ENCODE results near the gene ARMC9. TPM values are rescaled to one million over a fixed set of nuclear protein-coding genes. Genes with fewer than 3 reads are reported as not detected.
A peak's percentile ranks its signal among the peaks of the same experiment; 100 is the strongest.

Gene ARMC9
- total RNA-seq (2014; rRNA removed; shearing (Covaris generic); ENCODE audit: low replicate concordance): 15.2 and 51.5 TPM in 2 replicates

GRCh38 chr2:231198291-231199173, at the start of gene ARMC9:
Gene ARMC9, plus strand, starts transcription at chr2:231198631. Its CDS starts 7,608 bp downstream, at chr2:231206239.
- no peaks in the 10 kb centered on the region for H3K36me3 ChIP-seq
- no peaks in the 10 kb centered on the region for H3K27me3 ChIP-seq
- peak within 1 kb of the TSS; percentile 91 for H3K4me3 ChIP-seq
- peak; percentile 70 for DNase-seq
- no peaks in the 10 kb centered on the region for H3K9me3 ChIP-seq

- no peaks in the 10 kb centered on the region for H3K27me3 ChIP-seq
- no peaks in the 10 kb centered on the region for H3K9me3 ChIP-seq
- no peak overlapping the region for H3K4me3 ChIP-seq
- H3K36me3 ChIP-seq: peaks cover 62% of the 10 kb centered on the region
- no peak for DNase-seq
Measured at GRCh38 chr2:231152800-231153557, 45.5 kb upstream of the ARMC9 start.

GRCh38 chr2:231159306-231159705, 39.1 kb upstream of the ARMC9 start:
- DNase-seq: no peak
- Histone ChIP-seq H3K27me3 (no peaks in the 10 kb centered on the region), H3K9me3 (no peaks in the 10 kb centered on the region), H3K36me3 (peaks cover 57% of the 10 kb centered on the region), H3K4me3 (no peak overlapping the region)

GRCh38 chr2:231160701-231161100, 37.7 kb upstream of the ARMC9 start:
- no peaks in the 10 kb centered on the region for H3K27me3 ChIP-seq
- H3K9me3 ChIP-seq: no peaks in the 10 kb centered on the region
- H3K4me3 ChIP-seq: no peak overlapping the region
- no peak for DNase-seq
- peaks cover 59% of the 10 kb centered on the region for H3K36me3 ChIP-seq

GRCh38 chr2:231161252-231161839, 37.1 kb upstream of the ARMC9 start:
- Histone ChIP-seq H3K27me3 (no peaks in the 10 kb centered on the region), H3K4me3 (no peak overlapping the region), H3K36me3 (peaks cover 60% of the 10 kb centered on the region), H3K9me3 (no peaks in the 10 kb centered on the region)
- no peak for DNase-seq

GRCh38 chr2:231161877-231162329, 36.5 kb upstream of the ARMC9 start:
- no peaks in the 10 kb centered on the region for H3K27me3 ChIP-seq
- peaks cover 63% of the 10 kb centered on the region for H3K36me3 ChIP-seq
- H3K4me3 ChIP-seq: no peak overlapping the region
- H3K9me3 ChIP-seq: no peaks in the 10 kb centered on the region
- DNase-seq: peak; percentile 30

GRCh38 chr2:231163011-231163410, 35.4 kb upstream of the ARMC9 start:
- Histone ChIP-seq H3K27me3 (no peaks in the 10 kb centered on the region), H3K36me3 (peaks cover 74% of the 10 kb centered on the region), H3K9me3 (no peaks in the 10 kb centered on the region), H3K4me3 (no peak overlapping the region)
- no peak for DNase-seq

GRCh38 chr2:231163414-231164095, 34.9 kb upstream of the ARMC9 start:
- H3K4me3 ChIP-seq: no peak overlapping the region
- H3K9me3 ChIP-seq: no peaks in the 10 kb centered on the region
- no peaks in the 10 kb centered on the region for H3K27me3 ChIP-seq
- DNase-seq: no peak
- H3K36me3 ChIP-seq: peaks cover 71% of the 10 kb centered on the region

- H3K4me3 ChIP-seq: no peak overlapping the region
- DNase-seq: no peak
- H3K36me3 ChIP-seq: peaks cover 88% of the 10 kb centered on the region
- no peaks in the 10 kb centered on the region for H3K9me3 ChIP-seq
- no peaks in the 10 kb centered on the region for H3K27me3 ChIP-seq
Measured at GRCh38 chr2:231167745-231168459, 30.5 kb upstream of the ARMC9 start.

GRCh38 chr2:231168460-231169139, 29.8 kb upstream of the ARMC9 start:
- H3K4me3 ChIP-seq: no peak overlapping the region
- no peaks in the 10 kb centered on the region for H3K9me3 ChIP-seq
- peaks cover 84% of the 10 kb centered on the region for H3K36me3 ChIP-seq
- no peaks in the 10 kb centered on the region for H3K27me3 ChIP-seq
- DNase-seq: no peak

- no peaks in the 10 kb centered on the region for H3K27me3 ChIP-seq
- no peaks in the 10 kb centered on the region for H3K9me3 ChIP-seq
- H3K4me3 ChIP-seq: no peak overlapping the region
- DNase-seq: no peak
- H3K36me3 ChIP-seq: peaks cover 84% of the 10 kb centered on the region
Measured at GRCh38 chr2:231169488-231169887, 28.9 kb upstream of the ARMC9 start.

GRCh38 chr2:231170055-231170454, 28.4 kb upstream of the ARMC9 start:
- no peak for DNase-seq
- Histone ChIP-seq H3K9me3 (no peaks in the 10 kb centered on the region), H3K27me3 (no peaks in the 10 kb centered on the region), H3K36me3 (peaks cover 87% of the 10 kb centered on the region), H3K4me3 (no peak overlapping the region)

- Histone ChIP-seq H3K27me3 (no peaks in the 10 kb centered on the region), H3K4me3 (no peak overlapping the region), H3K36me3 (peaks cover 78% of the 10 kb centered on the region), H3K9me3 (no peaks in the 10 kb centered on the region)
- no peak for DNase-seq
Measured at GRCh38 chr2:231172025-231172424, 26.4 kb upstream of the ARMC9 start.

GRCh38 chr2:231174211-231174651, 24.2 kb upstream of the ARMC9 start:
- Histone ChIP-seq H3K36me3 (peaks cover 60% of the 10 kb centered on the region), H3K9me3 (no peaks in the 10 kb centered on the region), H3K27me3 (no peaks in the 10 kb centered on the region), H3K4me3 (no peak overlapping the region)
- no peak for DNase-seq

- H3K9me3 ChIP-seq: no peaks in the 10 kb centered on the region
- H3K36me3 ChIP-seq: peaks cover 44% of the 10 kb centered on the region
- H3K4me3 ChIP-seq: no peak overlapping the region
- no peak for DNase-seq
- H3K27me3 ChIP-seq: no peaks in the 10 kb centered on the region
Measured at GRCh38 chr2:231176066-231176465, 22.4 kb upstream of the ARMC9 start.
